Natural killer cell (primary cell): ENCODE measurements around the gene TRIM27. TPM values are rescaled to one million over a fixed set of nuclear protein-coding genes. Genes with fewer than 3 reads are reported as not detected.

Experiments
- ATAC-seq, 3 donors: fragments of 150-1000 bp in 2 of 3; fragments of 200-7000 bp in 1 of 3; cut with Tn5 transposase; 1 replicate in 1 of 3; 2 replicates in 2 of 3; pipeline ENCODE4 v1.10.0; 2021; ENCODE audit warnings: mild to moderate bottlenecking in 2 of 3, moderate library complexity in 2 of 3
- DNase-seq, 2 donors: peaks; one replicate each; pipeline versions ENCODE4 v3.0.0 to v3.0.0-alpha.2; 2013 to 2021; ENCODE audit warnings: mixed read lengths in 1 of 2
- H3K27ac ChIP-seq: one replicate; pipeline ENCODE4 v1.5.1; 2013; ENCODE audit warnings: mild to moderate bottlenecking, low read length
- H3K27me3 ChIP-seq: one replicate; pipeline ENCODE4 v1.6.1; 2013; ENCODE audit warnings: low read length; ENCODE audit not compliant: control insufficient read depth, insufficient read depth
- H3K36me3 ChIP-seq: one replicate; pipeline ENCODE4 v1.6.1; 2013; ENCODE audit warnings: low read length; ENCODE audit not compliant: control insufficient read depth, insufficient read depth
- H3K4me1 ChIP-seq: one replicate; pipeline ENCODE4 v1.6.1; 2013; ENCODE audit warnings: low read length; ENCODE audit not compliant: control insufficient read depth, insufficient read depth
- H3K4me3 ChIP-seq: one replicate; pipeline ENCODE4 v1.5.1; 2013; ENCODE audit warnings: low read length
- H3K9me3 ChIP-seq: one replicate; pipeline ENCODE4 v1.6.1; 2013; ENCODE audit warnings: low read length; ENCODE audit not compliant: control insufficient read depth, insufficient read depth
- H3K27ac Mint-ChIP-seq, 2 donors: one replicate each; pipeline ENCODE4 v1.8.0; 2022; ENCODE audit warnings: mild to moderate bottlenecking in 2 of 2, mixed read lengths in 2 of 2, moderate library complexity in 1 of 2
- H3K27me3 Mint-ChIP-seq, 2 donors: one replicate each; pipeline ENCODE4 v1.8.0; 2022; ENCODE audit warnings: low read depth in 2 of 2, mixed read lengths in 2 of 2
- H3K36me3 Mint-ChIP-seq: one replicate; pipeline ENCODE4 v1.8.0; 2022; ENCODE audit warnings: mixed read lengths
- H3K4me1 Mint-ChIP-seq, 2 donors: one replicate each; pipeline ENCODE4 v1.8.0; 2022; ENCODE audit warnings: mixed read lengths in 2 of 2
- H3K4me3 Mint-ChIP-seq: one replicate; pipeline ENCODE4 v1.8.0; 2022; ENCODE audit warnings: mild to moderate bottlenecking, moderate library complexity, mixed read lengths
- H3K9me3 Mint-ChIP-seq, 2 donors: one replicate each; pipeline ENCODE4 v1.8.0; 2022; ENCODE audit warnings: mixed read lengths in 2 of 2
- WGBS: methylation state at CpG from one replicate; pipeline ENCODE4 v1.1.7; 2013; ENCODE audit warnings: missing lambda C conversion rate; ENCODE audit not compliant: insufficient coverage; 5-methylcytosine and 5-hydroxymethylcytosine counted together
- intact Hi-C: fragments of 100-400 bp; cut with micrococcal nuclease; formaldehyde crosslinking; loops from one replicate; pipeline ENCODE4 v1.14.2; 2022
- total RNA-seq, 4 donors: library from RNA; stranded (reverse); fragments of 120-200 nt in 1 of 4; gene quantifications; one replicate each; pipeline versions ENCODE4 v1.2.3 to v1.2.4, GENCODE V29; 2013 to 2022
- TF ChIP-seq, protein P1 (sequence below): fragments of 200-600 bp; IDR thresholded peaks from one replicate; pipeline ENCODE4 v1.8.0; 2022; ENCODE audit warnings: antibody characterized with exemption

The TRIM27 gene
- total RNA-seq, 3 donors from 2014 or later (not counting 1 experiment from before 2014, with no cell fraction given): 19.3 to 33.6 (median 25.1) TPM

DNA sequence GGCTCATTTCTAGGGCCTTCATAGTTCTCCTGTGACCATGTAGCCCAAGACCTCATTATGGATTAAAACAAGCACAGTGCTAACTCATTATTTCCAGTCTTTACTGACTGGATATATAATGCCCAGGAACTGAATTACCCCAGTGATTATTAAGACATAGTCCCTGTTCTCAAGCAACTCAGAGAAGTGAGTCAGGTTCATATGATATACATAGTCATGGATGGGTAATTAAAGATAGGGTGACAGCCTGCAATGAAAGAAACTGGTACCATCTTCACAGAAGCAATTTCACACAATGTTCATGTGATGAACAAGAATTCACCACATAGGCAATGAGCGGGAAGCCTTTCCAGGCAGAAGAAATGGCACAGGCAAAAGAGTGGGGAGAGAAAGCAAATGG lies 3.5 kb downstream of the TRIM27 start:
- Histone ChIP-seq H3K36me3 (peaks cover 54% of the 10 kb centered on the region), H3K4me3 (no peak overlapping the region), H3K9me3 (no peaks in the 10 kb centered on the region), H3K27ac (no peak overlapping the region), H3K27me3 (no peaks in the 10 kb centered on the region), H3K4me1 (peaks cover 15% of the 10 kb centered on the region)
- no peaks in the 10 kb centered on the region for H3K9me3 Mint-ChIP-seq
- peak overlapping the region; percentile 61 for H3K4me3 Mint-ChIP-seq
- TF ChIP-seq, protein P1, sequence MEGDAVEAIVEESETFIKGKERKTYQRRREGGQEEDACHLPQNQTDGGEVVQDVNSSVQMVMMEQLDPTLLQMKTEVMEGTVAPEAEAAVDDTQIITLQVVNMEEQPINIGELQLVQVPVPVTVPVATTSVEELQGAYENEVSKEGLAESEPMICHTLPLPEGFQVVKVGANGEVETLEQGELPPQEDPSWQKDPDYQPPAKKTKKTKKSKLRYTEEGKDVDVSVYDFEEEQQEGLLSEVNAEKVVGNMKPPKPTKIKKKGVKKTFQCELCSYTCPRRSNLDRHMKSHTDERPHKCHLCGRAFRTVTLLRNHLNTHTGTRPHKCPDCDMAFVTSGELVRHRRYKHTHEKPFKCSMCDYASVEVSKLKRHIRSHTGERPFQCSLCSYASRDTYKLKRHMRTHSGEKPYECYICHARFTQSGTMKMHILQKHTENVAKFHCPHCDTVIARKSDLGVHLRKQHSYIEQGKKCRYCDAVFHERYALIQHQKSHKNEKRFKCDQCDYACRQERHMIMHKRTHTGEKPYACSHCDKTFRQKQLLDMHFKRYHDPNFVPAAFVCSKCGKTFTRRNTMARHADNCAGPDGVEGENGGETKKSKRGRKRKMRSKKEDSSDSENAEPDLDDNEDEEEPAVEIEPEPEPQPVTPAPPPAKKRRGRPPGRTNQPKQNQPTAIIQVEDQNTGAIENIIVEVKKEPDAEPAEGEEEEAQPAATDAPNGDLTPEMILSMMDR: no peak
- ATAC-seq (no peak), DNase-seq (no peak)
- intact Hi-C loops: no loop called here
- peaks cover 36 to 37% of the 10 kb centered on the region in 2 donors for H3K4me1 Mint-ChIP-seq
- H3K27me3 Mint-ChIP-seq: no peaks in the 10 kb centered on the region
- peaks cover 6% of the 10 kb centered on the region for H3K36me3 Mint-ChIP-seq
- 100% methylated on average over 1 of the region's 1 CpG for WGBS
- no peak overlapping the region for H3K27ac Mint-ChIP-seq

DNA sequence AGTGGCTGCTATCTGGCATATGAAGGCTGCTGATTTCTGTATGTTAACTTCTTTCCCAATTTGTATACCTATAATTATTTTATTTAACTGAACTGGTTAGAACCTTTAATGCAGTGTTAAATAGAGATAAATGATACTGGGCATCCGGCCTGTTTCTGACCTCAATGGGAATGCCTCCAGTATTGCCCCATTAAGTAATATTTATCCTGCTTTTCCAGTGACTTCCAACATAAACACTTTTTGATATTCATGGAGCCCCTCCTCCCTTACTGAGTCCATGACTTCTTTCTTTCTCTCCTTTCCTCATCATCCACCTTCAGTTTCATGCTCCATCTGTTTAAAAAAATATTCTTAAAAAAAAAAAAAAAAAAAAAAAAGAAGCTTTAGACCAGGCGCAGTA lies 8.8 kb downstream of the TRIM27 start:
- H3K27me3 ChIP-seq: no peaks in the 10 kb centered on the region
- no peaks in the 10 kb centered on the region for H3K27me3 Mint-ChIP-seq
- no peak overlapping the region for H3K27ac Mint-ChIP-seq
- DNase-seq (no peak), ATAC-seq (no peak)
- H3K4me3 Mint-ChIP-seq: no peak overlapping the region
- H3K4me1 ChIP-seq: no peaks in the 10 kb centered on the region
- H3K4me1 Mint-ChIP-seq: peaks cover 2 to 17% of the 10 kb centered on the region in 2 donors
- WGBS: 89% methylated on average over 1 of the region's 2 CpGs
- TF ChIP-seq, protein P1: no peak
- H3K4me3 ChIP-seq: no peak overlapping the region
- intact Hi-C loops: no loop called here
- H3K36me3 Mint-ChIP-seq: peaks cover 19% of the 10 kb centered on the region
- H3K9me3 Mint-ChIP-seq: no peaks in the 10 kb centered on the region
- H3K9me3 ChIP-seq: no peaks in the 10 kb centered on the region
- peaks cover 74% of the 10 kb centered on the region for H3K36me3 ChIP-seq
- no peak overlapping the region for H3K27ac ChIP-seq

DNA sequence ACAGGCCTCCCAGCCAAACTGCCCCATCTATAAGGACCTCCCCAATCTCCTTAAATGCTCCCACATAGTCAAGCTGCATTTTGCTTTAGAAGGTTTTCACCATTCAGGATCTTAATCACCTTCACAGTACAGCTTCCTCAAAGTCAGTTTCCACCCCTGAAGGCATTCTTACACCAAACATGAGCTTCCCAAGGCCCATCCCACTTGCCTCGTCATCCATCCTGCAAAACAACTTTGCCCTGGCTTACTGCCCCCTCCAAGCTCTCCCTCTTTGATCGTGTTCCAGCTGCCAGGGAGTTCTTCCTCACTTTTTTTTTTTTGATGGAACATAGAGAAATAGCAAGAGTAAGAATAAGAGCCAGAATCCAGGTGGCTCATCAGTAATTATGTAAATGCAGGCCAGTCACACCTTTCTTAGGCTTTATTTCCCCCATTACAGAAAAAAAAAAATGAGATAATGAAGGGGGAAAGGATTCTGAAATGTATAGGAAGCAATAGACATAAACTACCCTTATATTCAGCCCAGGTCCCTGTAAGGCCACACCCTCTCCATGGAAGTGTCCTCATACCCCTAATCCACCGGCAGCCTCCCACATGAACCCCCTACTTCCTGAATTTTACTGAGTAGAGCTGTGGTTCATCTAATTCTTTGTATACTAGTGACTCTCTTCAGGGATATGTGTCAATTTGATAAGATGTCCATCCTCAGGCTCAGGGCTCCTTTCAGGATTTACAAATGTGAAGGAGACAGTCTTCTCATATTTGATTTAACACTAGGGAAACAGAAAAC lies 12.7 kb downstream of the TRIM27 start:
- ATAC-seq: no peak
- H3K27ac ChIP-seq: no peak overlapping the region
- no peaks in the 10 kb centered on the region for H3K4me1 ChIP-seq
- TF ChIP-seq, protein P1: no peak
- H3K4me3 Mint-ChIP-seq: no peak overlapping the region
- WGBS: 79% methylated on average over 2 of the region's 3 CpGs
- no peaks in the 10 kb centered on the region for H3K27me3 ChIP-seq
- H3K36me3 ChIP-seq: peaks cover 73% of the 10 kb centered on the region
- no peak overlapping the region for H3K27ac Mint-ChIP-seq
- no peak overlapping the region for H3K4me3 ChIP-seq
- peaks cover 19% of the 10 kb centered on the region for H3K36me3 Mint-ChIP-seq
- peaks cover 0 to 10% of the 10 kb centered on the region in 2 donors for H3K4me1 Mint-ChIP-seq
- no peaks in the 10 kb centered on the region for H3K27me3 Mint-ChIP-seq
- H3K9me3 Mint-ChIP-seq: no peaks in the 10 kb centered on the region
- intact Hi-C loops: no loop called here
- no peak for DNase-seq
- H3K9me3 ChIP-seq: no peaks in the 10 kb centered on the region

DNA sequence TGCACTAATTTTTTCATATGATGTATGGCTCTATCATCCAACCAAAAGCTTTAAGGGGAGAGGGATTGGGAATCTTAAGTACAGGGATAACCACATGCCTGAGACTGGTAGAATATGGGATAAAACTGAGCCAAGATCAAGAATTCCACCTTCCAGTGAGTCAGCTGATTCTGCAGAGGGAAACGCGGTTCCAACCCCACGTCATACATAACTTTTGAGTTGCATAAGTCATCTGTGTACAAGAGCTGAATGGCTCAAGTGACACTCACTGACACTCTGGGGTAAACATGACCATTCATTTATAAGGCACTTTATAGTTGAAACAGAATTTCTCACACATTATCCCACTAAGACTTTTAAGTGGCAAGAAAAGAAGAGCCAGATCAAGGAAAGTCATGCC lies 16.4 kb downstream of the TRIM27 start:
- Mint-ChIP-seq H3K9me3 (no peaks in the 10 kb centered on the region), H3K27me3 (no peaks in the 10 kb centered on the region), H3K27ac (no peak overlapping the region), H3K36me3 (peaks cover 13% of the 10 kb centered on the region), H3K4me3 (no peak overlapping the region), H3K4me1 (peaks cover 0 to 14% of the 10 kb centered on the region in 2 donors)
- H3K36me3 ChIP-seq: peaks cover 79% of the 10 kb centered on the region
- no peak for ATAC-seq
- TF ChIP-seq, protein P1: no peak
- no peak overlapping the region for H3K4me3 ChIP-seq
- intact Hi-C loops: no loop called here
- no peaks in the 10 kb centered on the region for H3K4me1 ChIP-seq
- no peaks in the 10 kb centered on the region for H3K9me3 ChIP-seq
- WGBS: 91% methylated on average over 3 of the region's 3 CpGs
- no peak for DNase-seq
- no peaks in the 10 kb centered on the region for H3K27me3 ChIP-seq
- no peak overlapping the region for H3K27ac ChIP-seq
